Lower leg skin (tissue), 3 donors: ENCODE results near the gene RPS6KC1.

Experiments
- POLR2A ChIP-seq, 2 donors: fragments of 450-650 bp; IDR thresholded peaks; one replicate each; pipeline ENCODE4 v1.6.1; 2016 to 2017; ENCODE audit warnings: antibody characterized with exemption in 2 of 2, mild to moderate bottlenecking in 1 of 2, moderate library complexity in 1 of 2
- TF ChIP-seq, protein P1 (sequence below), 3 donors: fragments of 450-650 bp; IDR thresholded peaks; one replicate each; pipeline ENCODE4 v1.5.1; 2016; ENCODE audit warnings: antibody characterized with exemption in 3 of 3, mild to moderate bottlenecking in 3 of 3, moderate library complexity in 2 of 3

- TF ChIP-seq, protein P1, sequence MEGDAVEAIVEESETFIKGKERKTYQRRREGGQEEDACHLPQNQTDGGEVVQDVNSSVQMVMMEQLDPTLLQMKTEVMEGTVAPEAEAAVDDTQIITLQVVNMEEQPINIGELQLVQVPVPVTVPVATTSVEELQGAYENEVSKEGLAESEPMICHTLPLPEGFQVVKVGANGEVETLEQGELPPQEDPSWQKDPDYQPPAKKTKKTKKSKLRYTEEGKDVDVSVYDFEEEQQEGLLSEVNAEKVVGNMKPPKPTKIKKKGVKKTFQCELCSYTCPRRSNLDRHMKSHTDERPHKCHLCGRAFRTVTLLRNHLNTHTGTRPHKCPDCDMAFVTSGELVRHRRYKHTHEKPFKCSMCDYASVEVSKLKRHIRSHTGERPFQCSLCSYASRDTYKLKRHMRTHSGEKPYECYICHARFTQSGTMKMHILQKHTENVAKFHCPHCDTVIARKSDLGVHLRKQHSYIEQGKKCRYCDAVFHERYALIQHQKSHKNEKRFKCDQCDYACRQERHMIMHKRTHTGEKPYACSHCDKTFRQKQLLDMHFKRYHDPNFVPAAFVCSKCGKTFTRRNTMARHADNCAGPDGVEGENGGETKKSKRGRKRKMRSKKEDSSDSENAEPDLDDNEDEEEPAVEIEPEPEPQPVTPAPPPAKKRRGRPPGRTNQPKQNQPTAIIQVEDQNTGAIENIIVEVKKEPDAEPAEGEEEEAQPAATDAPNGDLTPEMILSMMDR (IDR thresholded peaks at IDR 0.05): no peak
- no peak for TF ChIP-seq POLR2A (IDR thresholded peaks at IDR 0.05)
Measured at GRCh38 chr1:213277036-213277435, 226.0 kb downstream of the RPS6KC1 start.
